Stimulated activated CD4-positive, alpha-beta T cell treated with anti-CD3 and anti-CD28 coated beads, Interleukin-12 subunit alpha, Interleukin-12 subunit beta, amount 100 ng/mL, for 24 hours (primary cell): ENCODE data around the gene ZNF865.

Experiments used
- DNase-seq, 2 experiments: peaks; one replicate each; pipeline ENCODE4 v3.0.0-alpha.2; 2020; ENCODE audit warnings: low read depth in 2 of 2

Gene ZNF865

GRCh38 chr19:55623561-55623960 lies 18.1 kb downstream of the ZNF865 start:
- DNase-seq: no peak

- peak; percentile 86 to 87 for DNase-seq
Measured at GRCh38 chr19:55624109-55625003, 18.9 kb downstream of the ZNF865 start, which contains the start of gene ZNF784. ZNF784 (minus strand) TSS chr19:55624566; CDS start chr19:55624561, 5 bp downstream.

DNA sequence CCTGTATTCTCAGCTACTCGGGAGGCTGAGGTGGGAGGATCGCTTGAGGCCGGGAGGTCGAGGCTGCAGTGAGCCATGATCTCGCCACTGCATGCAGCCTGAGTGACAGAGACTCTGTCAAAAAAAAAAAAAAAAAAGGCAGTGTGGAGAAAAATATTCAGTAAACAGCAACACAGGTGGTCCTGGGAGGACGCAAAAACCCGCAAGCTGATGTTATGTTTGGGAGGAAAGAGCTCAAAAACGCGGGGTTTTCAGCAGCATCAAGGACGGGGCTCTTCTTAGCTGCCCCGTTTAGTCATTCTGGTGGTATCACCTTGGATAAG lies 19.5 kb downstream of the ZNF865 start:
- DNase-seq: no peak

DNA sequence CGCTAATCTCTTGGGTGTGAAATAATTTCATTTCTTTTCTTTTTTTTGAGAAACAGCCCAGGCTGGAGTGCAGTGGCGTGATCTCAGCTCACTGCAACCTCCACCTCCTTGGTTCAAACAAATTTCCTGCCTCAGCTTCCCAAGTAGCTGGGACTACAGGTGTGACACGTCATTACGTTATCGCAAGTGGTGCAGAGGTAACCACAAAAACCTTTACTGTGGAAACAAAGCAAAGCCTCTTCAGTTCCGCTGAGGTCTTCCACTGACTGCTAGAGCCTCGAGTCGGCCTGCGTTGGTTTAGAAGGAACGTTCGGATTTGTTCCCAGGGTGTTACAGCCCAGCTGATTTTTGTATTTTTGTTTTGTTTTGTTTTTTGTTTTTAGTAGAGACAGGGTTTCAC lies 20.9 kb downstream of the ZNF865 start:
- peak in 1 of 2 experiments; percentile 29 for DNase-seq

- peak; percentile 70 to 86 for DNase-seq
Measured at GRCh38 chr19:55632463-55632834, 27.0 kb downstream of the ZNF865 start.

- no peak for DNase-seq
Measured at GRCh38 chr19:55633861-55634260, 28.4 kb downstream of the ZNF865 start.

DNA sequence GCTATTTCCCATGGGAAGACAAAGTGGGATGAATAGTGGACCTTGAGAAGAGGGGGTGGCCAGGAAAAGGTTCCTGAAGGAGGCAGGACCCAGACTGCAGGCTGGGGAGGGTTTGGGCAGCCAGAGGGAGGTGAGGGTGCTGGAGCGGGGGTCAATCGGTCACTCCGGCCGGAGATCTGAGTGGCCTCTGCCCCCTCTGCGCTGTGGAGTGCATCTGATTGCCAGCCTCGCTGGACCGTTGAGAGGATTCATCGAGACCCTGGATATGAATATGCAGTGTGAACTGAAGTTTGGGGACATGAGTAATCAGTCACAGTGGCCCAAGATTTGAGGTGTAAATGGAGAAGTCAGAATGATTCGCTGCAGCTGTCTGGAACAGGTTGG lies 29.9 kb downstream of the ZNF865 start:
- DNase-seq: no peak

- no peak for DNase-seq
Measured at GRCh38 chr19:55635856-55636440, 30.5 kb downstream of the ZNF865 start.

- no peak for DNase-seq
Measured at GRCh38 chr19:55636723-55637122, 31.3 kb downstream of the ZNF865 start.

GRCh38 chr19:55637534-55637933 lies 32.1 kb downstream of the ZNF865 start:
- DNase-seq: no peak

DNA sequence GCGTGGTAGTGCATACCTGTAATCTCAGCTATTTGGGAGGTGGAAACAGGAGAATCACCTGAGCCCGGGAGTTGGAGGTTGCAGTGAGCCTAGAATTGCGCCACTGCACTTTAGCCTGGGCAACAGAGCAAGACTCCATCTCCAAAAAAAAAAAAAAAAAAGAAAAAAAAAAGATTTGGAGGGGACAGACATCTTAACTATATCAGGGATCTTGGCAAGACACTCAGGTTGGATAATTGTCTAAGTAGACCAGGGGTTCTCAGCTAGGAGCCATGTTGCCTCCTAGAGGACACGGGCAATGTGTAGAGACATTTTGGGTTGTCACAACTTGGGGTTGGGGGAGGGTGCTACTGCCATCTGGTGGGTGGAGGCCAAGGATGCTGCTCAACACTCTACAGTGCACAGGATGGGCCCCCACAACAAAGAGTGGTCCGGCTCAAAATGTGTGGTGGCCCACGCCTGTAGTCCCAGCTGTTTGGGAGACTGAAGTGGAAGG lies 33.5 kb downstream of the ZNF865 start:
- DNase-seq: peak in 1 of 2 experiments; percentile 55

DNA sequence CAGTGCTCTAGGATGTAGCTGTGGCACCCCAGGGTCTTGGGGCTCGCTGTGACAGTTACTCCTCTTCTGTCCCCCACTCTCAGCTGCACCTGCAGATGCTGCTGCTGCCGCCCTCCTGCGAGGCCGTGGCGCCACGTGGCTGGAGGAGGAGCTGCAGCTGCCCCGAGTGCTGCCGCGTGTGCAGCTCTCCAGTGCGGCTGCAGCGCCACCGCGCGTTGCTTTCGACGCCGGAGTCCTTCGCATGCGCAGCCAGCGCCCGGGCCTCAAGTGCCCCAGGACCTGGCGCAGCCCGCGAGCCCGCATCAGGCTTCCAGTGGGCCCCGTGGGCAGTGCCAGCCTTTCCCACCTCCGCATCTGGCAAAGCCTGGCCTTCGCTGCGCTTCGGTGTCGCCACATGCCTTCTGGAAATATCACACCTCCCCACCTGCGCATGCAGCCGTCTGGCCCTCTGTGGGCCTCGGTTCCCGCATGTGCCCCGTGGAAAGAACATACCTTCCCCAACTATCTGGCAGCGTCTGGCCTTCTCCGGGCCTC lies 34.7 kb downstream of the ZNF865 start:
- peak in 1 of 2 experiments; percentile 46 for DNase-seq

GRCh38 chr19:55640577-55641425 lies 35.4 kb downstream of the ZNF865 start, which contains the start of gene ZNF580:
ZNF580 (plus strand) TSS chr19:55641002; CDS start chr19:55642509, 1,507 bp downstream.
- peak in 1 of 2 experiments; percentile 64 for DNase-seq

- no peak for DNase-seq
Measured at GRCh38 chr19:55641426-55642152, 36.1 kb downstream of the ZNF865 start.

GRCh38 chr19:55642153-55643002 lies 36.9 kb downstream of the ZNF865 start:
- DNase-seq: peak in 1 of 2 experiments; percentile 31

DNA sequence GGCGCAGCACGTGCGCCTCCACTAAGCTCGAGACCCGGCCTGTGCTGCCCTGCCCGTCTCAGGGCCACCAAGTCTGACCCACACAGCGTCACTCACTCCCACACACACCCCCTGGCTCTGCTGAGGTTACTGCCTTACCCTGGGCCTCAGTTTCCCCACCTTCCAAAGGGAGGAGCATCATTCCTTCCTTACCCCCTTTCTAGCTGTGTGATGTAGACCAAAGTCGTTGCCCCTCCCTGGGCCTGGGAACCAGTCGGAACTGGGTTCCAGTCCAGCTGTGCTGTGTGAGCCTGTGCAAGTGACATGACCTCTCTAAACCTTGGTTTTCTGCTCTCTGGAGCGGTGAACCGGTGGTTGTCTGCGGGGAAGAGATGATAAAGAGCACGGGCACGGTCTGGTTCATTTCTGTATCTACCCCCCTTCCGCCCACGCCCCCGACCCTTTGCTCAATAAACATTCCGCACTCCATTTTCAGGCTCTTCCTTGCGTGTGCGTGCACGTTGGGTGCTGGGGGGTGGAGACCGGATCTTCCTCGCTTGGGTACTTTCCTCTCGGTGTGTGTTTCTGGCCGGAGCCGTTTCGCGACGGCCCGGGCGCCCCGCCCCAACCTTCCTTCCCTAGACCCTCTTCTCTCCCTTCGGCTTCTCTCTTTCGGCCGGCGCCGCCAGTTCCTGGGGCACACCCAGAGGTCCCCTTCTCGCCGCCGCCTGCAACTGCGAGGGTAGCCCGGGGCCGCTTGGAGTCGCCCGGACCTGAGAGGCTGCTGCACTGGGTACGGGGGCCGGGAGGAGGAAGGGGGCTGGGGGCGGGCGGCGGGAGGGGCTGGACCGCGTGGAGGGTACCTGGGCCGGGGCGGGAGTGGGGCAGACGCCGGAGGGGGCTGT lies 37.8 kb downstream of the ZNF865 start, which contains the start of gene ZNF581:
Gene ZNF581 (plus strand): TSS at position 647 of the 884 bp plus-strand sequence. CDS start 923 bp downstream, outside the sequence.
- DNase-seq: peak; percentile 64 to 76

DNA sequence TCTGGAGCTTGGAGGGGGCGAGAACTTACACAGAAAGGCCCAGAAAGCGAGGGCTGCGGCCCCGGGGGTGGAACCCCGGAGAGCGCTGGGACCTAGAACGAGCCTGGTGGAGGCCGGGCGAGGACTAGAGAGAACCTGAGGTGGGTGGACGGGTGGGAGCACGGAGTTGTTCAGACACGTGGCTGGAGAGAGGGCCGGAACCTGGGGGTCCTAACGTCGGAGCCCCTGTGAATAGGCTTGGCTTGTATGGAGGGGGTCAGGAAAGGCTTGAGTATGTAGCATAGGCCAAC lies 38.4 kb downstream of the ZNF865 start:
- no peak for DNase-seq

DNA sequence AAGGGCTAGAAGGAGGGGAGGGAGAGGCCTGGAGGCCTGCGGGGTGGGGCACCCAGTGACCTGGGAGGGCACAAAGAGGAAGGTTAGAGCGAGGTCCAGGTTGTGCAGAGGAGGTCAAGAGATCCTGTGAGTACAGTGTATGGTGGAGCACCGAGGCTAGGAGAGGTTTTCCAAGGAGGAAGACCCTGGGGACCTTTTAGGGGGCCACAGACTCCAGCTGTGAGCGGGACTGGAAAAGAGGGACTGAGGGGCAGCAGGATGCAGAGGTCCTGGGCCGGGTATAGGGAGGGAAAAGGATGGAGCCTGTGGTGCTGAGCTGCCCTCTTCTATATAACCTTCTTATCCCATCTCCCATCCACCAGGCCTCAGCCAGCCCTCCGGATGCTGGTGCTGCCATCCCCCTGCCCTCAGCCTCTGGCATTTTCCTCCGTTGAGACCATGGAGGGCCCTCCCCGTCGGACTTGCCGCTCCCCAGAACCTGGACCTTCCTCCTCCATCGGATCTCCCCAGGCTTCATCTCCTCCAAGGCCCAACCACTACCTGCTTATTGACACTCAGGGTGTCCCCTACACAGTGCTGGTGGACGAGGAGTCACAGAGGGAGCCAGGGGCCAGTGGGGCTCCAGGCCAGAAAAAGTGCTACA lies 38.9 kb downstream of the ZNF865 start:
- no peak for DNase-seq
